DOHH2 (cell line): Measurements from ENCODE around the gene OVCA2.

Source experiments
- H3F3A ChIP-seq: fragments of 200-600 bp; sonication (generic), shearing (Covaris generic); 2 replicates; pipeline ENCODE4 v1.6.0; 2016; ENCODE audit warnings: antibody characterized with exemption, mild to moderate bottlenecking; ENCODE audit not compliant: control insufficient read depth, insufficient read depth
- H3K27ac ChIP-seq: fragments of 200-600 bp; sonication (generic); 2 replicates; pipeline ENCODE4 v1.5.1; 2014; ENCODE audit warnings: low read depth, mild to moderate bottlenecking, low read length, moderate library complexity
- H3K27me3 ChIP-seq: fragments of 200-600 bp; sonication (generic); 2 replicates; pipeline ENCODE4 v1.6.1; 2014; ENCODE audit warnings: mild to moderate bottlenecking, low read length, mixed read lengths; ENCODE audit not compliant: control insufficient read depth
- H3K36me3 ChIP-seq: fragments of 200-600 bp; sonication (generic); 2 replicates; pipeline ENCODE4 v1.6.1; 2014; ENCODE audit warnings: mild to moderate bottlenecking, low read length, moderate library complexity, mixed read lengths; ENCODE audit not compliant: control insufficient read depth
- H3K4me1 ChIP-seq: fragments of 200-600 bp; sonication (generic); 2 replicates; pipeline ENCODE4 v1.6.1; 2014; ENCODE audit warnings: mild to moderate bottlenecking, low read length, mixed read lengths; ENCODE audit not compliant: control insufficient read depth
- H3K4me2 ChIP-seq: fragments of 200-600 bp; sonication (generic); 2 replicates; pipeline ENCODE4 v1.6.0; 2014; ENCODE audit warnings: mild to moderate bottlenecking, low read length, moderate library complexity
- H3K4me3 ChIP-seq: fragments of 200-600 bp; sonication (generic); 2 replicates; pipeline ENCODE4 v1.5.1; 2014; ENCODE audit warnings: mild to moderate bottlenecking, low read length, mixed read lengths
- H3K79me2 ChIP-seq: fragments of 200-600 bp; sonication (generic); 2 replicates; pipeline ENCODE4 v1.6.1; 2014; ENCODE audit warnings: mild to moderate bottlenecking, low read length, mixed read lengths; ENCODE audit not compliant: control insufficient read depth
- H3K9me2 ChIP-seq: fragments of 200-600 bp; sonication (generic); replicated peaks from 2 replicates; pipeline ENCODE4 v1.6.1; 2014; ENCODE audit warnings: mild to moderate bottlenecking, low read length, mixed read lengths; ENCODE audit not compliant: control insufficient read depth
- H3K9me3 ChIP-seq: fragments of 200-600 bp; sonication (generic); 2 replicates; pipeline ENCODE4 v1.6.1; 2014; ENCODE audit warnings: antibody characterized with exemption, low read length, mixed read lengths; ENCODE audit not compliant: control insufficient read depth, insufficient read depth
- H4K20me1 ChIP-seq: fragments of 200-600 bp; sonication (generic); 2 replicates; pipeline ENCODE4 v1.6.0; 2014; ENCODE audit warnings: low read depth, mild to moderate bottlenecking, antibody characterized with exemption, low read length, moderate library complexity; ENCODE audit not compliant: control insufficient read depth, insufficient read depth
- EZH2phosphoT487 ChIP-seq: fragments of 200-600 bp; sonication (generic); IDR thresholded peaks from 2 replicates; pipeline ENCODE4 v1.6.1; 2017; ENCODE audit warnings: borderline replicate concordance, mild to moderate bottlenecking, antibody characterized with exemption, low read length, moderate library complexity, mixed read lengths
- TF ChIP-seq, protein P1 (sequence below): fragments of 200-600 bp; sonication (generic); IDR thresholded peaks from one replicate; pipeline ENCODE4 v1.5.1; 2014; ENCODE audit warnings: antibody characterized with exemption, mild to moderate bottlenecking, low read depth, low read length; ENCODE audit not compliant: poor library complexity, severe bottlenecking

The OVCA2 gene

DNA sequence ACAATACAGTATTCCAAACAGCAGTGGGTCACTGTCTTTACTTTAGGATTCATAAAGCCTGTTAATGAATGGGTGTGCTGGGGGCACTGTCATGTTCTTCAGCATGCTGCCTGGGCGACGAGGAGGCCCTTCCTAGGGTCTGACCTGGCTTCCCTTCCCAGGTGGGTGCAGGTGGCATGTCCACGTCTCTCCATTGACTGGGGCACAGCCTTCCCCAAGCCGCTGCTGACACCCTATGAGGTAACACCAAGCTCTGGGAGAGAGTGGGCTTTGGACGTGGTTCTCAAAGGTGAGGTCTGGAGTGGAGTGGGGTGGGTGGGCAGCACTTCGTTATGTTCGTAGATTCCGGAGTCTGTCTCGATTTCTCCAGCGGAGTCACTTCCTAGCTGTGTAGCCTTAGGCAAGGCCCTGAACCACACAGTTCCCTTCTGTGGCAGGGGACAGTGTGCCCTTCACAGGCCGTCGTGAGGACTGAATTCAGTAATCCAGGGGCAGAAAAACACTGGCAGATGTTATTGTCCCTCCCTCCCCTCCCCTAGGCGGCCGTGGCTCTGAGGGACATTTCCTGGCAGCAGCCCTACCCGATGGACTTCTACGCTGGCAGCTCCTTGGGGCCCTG lies 771 bp upstream of the OVCA2 start:
- Histone ChIP-seq H3K36me3 (peaks cover 36% of the 10 kb centered on the region), H3K27ac (no peak overlapping the region)

DNA sequence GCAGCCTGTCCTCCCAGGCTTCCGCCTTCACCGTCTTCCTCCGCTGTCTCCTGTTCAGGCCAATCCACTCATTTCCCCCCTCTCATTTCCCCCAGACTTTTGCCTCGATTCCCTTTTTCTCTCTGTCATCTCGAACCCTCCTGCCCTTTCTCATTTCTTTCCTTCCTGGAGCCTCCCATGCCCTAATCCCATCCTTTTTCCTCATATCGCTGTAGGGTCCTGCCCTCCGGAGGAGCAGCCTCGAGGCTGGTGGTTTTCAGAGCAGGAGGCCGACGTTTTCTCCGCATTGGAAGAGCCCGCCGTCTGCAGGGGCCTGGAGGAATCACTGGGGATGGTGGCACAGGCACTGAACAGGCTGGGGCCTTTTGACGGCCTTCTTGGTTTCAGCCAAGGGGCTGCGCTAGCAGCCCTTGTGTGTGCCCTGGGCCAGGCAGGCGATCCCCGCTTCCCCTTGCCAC lies 597 bp downstream of the OVCA2 start:
- Histone ChIP-seq H3K9me2 (no peaks in the 10 kb centered on the region), H3F3A (no peaks in the 10 kb centered on the region; the same call in 1 of the 2 replicates), H3K27ac (peak overlapping the region; percentile 41), H3K36me3 (peaks cover 29% of the 10 kb centered on the region), H4K20me1 (peaks cover 3% of the 10 kb centered on the region; the same call in 1 of the 2 replicates), H3K79me2 (peaks cover 18% of the 10 kb centered on the region), H3K9me3 (no peaks in the 10 kb centered on the region), H3K4me2 (peak overlapping the region; percentile 90), H3K4me1 (peaks cover 18% of the 10 kb centered on the region), H3K4me3 (peak overlapping the region; percentile 84), H3K27me3 (no peaks in the 10 kb centered on the region)
- TF ChIP-seq, protein P1, sequence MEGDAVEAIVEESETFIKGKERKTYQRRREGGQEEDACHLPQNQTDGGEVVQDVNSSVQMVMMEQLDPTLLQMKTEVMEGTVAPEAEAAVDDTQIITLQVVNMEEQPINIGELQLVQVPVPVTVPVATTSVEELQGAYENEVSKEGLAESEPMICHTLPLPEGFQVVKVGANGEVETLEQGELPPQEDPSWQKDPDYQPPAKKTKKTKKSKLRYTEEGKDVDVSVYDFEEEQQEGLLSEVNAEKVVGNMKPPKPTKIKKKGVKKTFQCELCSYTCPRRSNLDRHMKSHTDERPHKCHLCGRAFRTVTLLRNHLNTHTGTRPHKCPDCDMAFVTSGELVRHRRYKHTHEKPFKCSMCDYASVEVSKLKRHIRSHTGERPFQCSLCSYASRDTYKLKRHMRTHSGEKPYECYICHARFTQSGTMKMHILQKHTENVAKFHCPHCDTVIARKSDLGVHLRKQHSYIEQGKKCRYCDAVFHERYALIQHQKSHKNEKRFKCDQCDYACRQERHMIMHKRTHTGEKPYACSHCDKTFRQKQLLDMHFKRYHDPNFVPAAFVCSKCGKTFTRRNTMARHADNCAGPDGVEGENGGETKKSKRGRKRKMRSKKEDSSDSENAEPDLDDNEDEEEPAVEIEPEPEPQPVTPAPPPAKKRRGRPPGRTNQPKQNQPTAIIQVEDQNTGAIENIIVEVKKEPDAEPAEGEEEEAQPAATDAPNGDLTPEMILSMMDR, result no peak
- no peak for TF ChIP-seq EZH2phosphoT487

More for the DNA sequence above, 771 bp upstream of the OVCA2 start:
- peaks cover 18% of the 10 kb centered on the region for H3K79me2 ChIP-seq
- H4K20me1 ChIP-seq, result peaks cover 3% of the 10 kb centered on the region; the same call in 1 of the 2 replicates
- TF ChIP-seq, protein P1, result no peak
- H3K27me3 ChIP-seq, result no peaks in the 10 kb centered on the region
- H3K4me2 ChIP-seq, result peak overlapping the region; percentile 90
- H3K9me2 ChIP-seq, result no peaks in the 10 kb centered on the region
- peaks cover 18% of the 10 kb centered on the region for H3K4me1 ChIP-seq
- no peaks in the 10 kb centered on the region for H3K9me3 ChIP-seq
- peak overlapping the region; percentile 84 for H3K4me3 ChIP-seq
- H3F3A ChIP-seq, result no peaks in the 10 kb centered on the region; the same call in 1 of the 2 replicates

- no peak for TF ChIP-seq EZH2phosphoT487
- TF ChIP-seq, protein P1, result peak; percentile 14
- H4K20me1 ChIP-seq, result peaks cover 3% of the 10 kb centered on the region; the same call in 1 of the 2 replicates
- peaks cover 26% of the 10 kb centered on the region for H3K36me3 ChIP-seq
- no peak overlapping the region for H3K27ac ChIP-seq
- peak overlapping the region; percentile 84 for H3K4me3 ChIP-seq
- no peaks in the 10 kb centered on the region; the same call in 1 of the 2 replicates for H3F3A ChIP-seq
- peaks cover 18% of the 10 kb centered on the region for H3K4me1 ChIP-seq
- peak overlapping the region; percentile 90 for H3K4me2 ChIP-seq
- no peaks in the 10 kb centered on the region for H3K27me3 ChIP-seq
- H3K79me2 ChIP-seq, result peaks cover 18% of the 10 kb centered on the region
- no peaks in the 10 kb centered on the region for H3K9me2 ChIP-seq
- H3K9me3 ChIP-seq, result no peaks in the 10 kb centered on the region
Observed at GRCh38 chr17:2042933-2043332, 1.1 kb downstream of the OVCA2 start.
